ENCODE measurements around the gene DYDC2. TPM values are rescaled to one million over a fixed set of nuclear protein-coding genes. Genes with fewer than 3 reads are reported as not detected.

The DYDC2 gene
- total and polyA plus RNA-seq, 2 of the 4 experiments (the other 2 are of a cell fraction), result not detected

GRCh38 chr10:80324891-80325364 lies 31.7 kb upstream of the DYDC2 start:
- Histone ChIP-seq H3K4me3 (ENCODE audit: insufficient read depth, low read depth, low read length) (no peak overlapping the region), H3K18ac (ENCODE audit: low read depth, low read length) (no peak overlapping the region), H4K8ac (ENCODE audit: low read depth in 2 of 2, low read length in 2 of 2) (no peak overlapping the region), H2AFZ (replicated peaks; ENCODE audit: low read length, poor library complexity) (no peak overlapping the region), H2AK5ac (ENCODE audit: low read depth, low read length) (no peak overlapping the region), H3K23ac (ENCODE audit: low read depth, low read length) (no peak overlapping the region), H3K36me3 (ENCODE audit: control insufficient read depth, insufficient read depth, low read length) (no peaks in the 10 kb centered on the region), H3K4me1 (ENCODE audit: control insufficient read depth, insufficient read depth, low read length) (no peaks in the 10 kb centered on the region), H2AK9ac (replicated peaks; ENCODE audit: low read depth, low read length, poor library complexity) (no peak overlapping the region), H2BK15ac (ENCODE audit: low read depth, low read length) (no peak overlapping the region), H3K14ac (replicated peaks; ENCODE audit: low read depth, low read length) (no peak overlapping the region), H3K27me3 (ENCODE audit: control insufficient read depth, insufficient read depth, low read length) (no peaks in the 10 kb centered on the region), H3K9me1 (ENCODE audit: insufficient read depth, low read length) (no peaks in the 10 kb centered on the region), H2BK120ac (ENCODE audit: low read depth, low read length) (no peak overlapping the region), H4K20me1 (ENCODE audit: insufficient read depth, low read length) (no peaks in the 10 kb centered on the region), H3K56ac (ENCODE audit: extremely low read depth, insufficient read depth, low read length) (no peak overlapping the region), H3K4me2 (ENCODE audit: low read depth, low read length) (no peak overlapping the region), H3K9ac (ENCODE audit: low read depth, low read length) (no peak overlapping the region), H3K27ac (ENCODE audit: insufficient read depth, low read length) (no peak overlapping the region), H2BK20ac (ENCODE audit: low read depth, low read length) (no peak overlapping the region), H2BK5ac (ENCODE audit: low read depth, low read length, poor library complexity, severe bottlenecking) (no peak overlapping the region), H4K91ac (ENCODE audit: insufficient read depth, low read depth, low read length) (no peak overlapping the region), H4K5ac (ENCODE audit: low read depth, low read length) (no peak overlapping the region), H3K9me3 (ENCODE audit: control insufficient read depth, insufficient read depth, low read length) (no peaks in the 10 kb centered on the region), H3K79me1 (ENCODE audit: low read depth in 1 of 2, low read length in 2 of 2) (no peaks in the 10 kb centered on the region), H3K4ac (ENCODE audit: low read depth, low read length) (no peak overlapping the region)
- ChIA-PET CTCF (no interaction called here), POLR2A (ENCODE audit: unreplicated experiment) (no interaction called here)
- ATAC-seq (ENCODE audit: low read depth), result no peak
- dilution Hi-C loops (cut with HindIII; ENCODE audit: low sequenced_read_pairs, unreplicated experiment), result no loop called here
- TF ChIP-seq MAFK (IDR thresholded peaks at IDR 0.05; ENCODE audit: low read depth, low read length) (no peak), NFE2L2 (IDR thresholded peaks at IDR 0.05; ENCODE audit: low read depth, low read length) (no peak), RFX5 (IDR thresholded peaks at IDR 0.05; ENCODE audit: low read depth, low read length) (no peak), RAD21 (IDR thresholded peaks at IDR 0.05; ENCODE audit: low read length) (no peak), MAZ (IDR thresholded peaks at IDR 0.05; ENCODE audit: borderline replicate concordance, low read depth, low read length) (no peak), BHLHE40 (IDR thresholded peaks at IDR 0.05; ENCODE audit: low read depth, low read length) (no peak), FOS (IDR thresholded peaks at IDR 0.05; ENCODE audit: low read depth, low read length) (no peak), SMC3 (IDR thresholded peaks at IDR 0.05; ENCODE audit: low read depth, low read length) (no peak)
- TF ChIP-seq, protein P1, sequence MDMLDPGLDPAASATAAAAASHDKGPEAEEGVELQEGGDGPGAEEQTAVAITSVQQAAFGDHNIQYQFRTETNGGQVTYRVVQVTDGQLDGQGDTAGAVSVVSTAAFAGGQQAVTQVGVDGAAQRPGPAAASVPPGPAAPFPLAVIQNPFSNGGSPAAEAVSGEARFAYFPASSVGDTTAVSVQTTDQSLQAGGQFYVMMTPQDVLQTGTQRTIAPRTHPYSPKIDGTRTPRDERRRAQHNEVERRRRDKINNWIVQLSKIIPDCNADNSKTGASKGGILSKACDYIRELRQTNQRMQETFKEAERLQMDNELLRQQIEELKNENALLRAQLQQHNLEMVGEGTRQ (IDR thresholded peaks at IDR 0.05; ENCODE audit: low read depth, low read length), result no peak
- intact Hi-C loops (cut with micrococcal nuclease), result no loop called here
- in situ Hi-C loops (cut with MboI; ENCODE audit: low sequenced_read_pairs), result no loop called here
- DNase-seq, result no peak
- no CpG with 5 or more reads among the region's 6 CpGs for WGBS, 2 experiments (ENCODE audit: extremely low coverage in 2 of 2, insufficient read length in 1 of 2)
- no TSS peak for BruUV-seq (replicated peaks)
